Body of pancreas (tissue), 4 donors: ENCODE results near the gene NOP56. TPM values are rescaled to one million over a fixed set of nuclear protein-coding genes. Genes with fewer than 3 reads are reported as not detected.

ENCODE experiments used
- ATAC-seq: fragments of 150-250 bp; one replicate; pipeline ENCODE4 v1.9.1; 2016
- DNase-seq, 4 donors: peaks; one replicate each; pipeline ENCODE4 v3.0.0-alpha.2; 2019
- H3K27ac ChIP-seq, 4 donors: fragments of 200-600 bp; sonication (generic); 1 replicate in 3 of 4; 2 replicates in 1 of 4; pipeline versions ENCODE4 v1.5.1 to v1.6.1; 2016 to 2019; ENCODE audit warnings: mild to moderate bottlenecking in 1 of 4, mixed read lengths in 1 of 4, moderate library complexity in 1 of 4
- H3K27me3 ChIP-seq, 2 donors: fragments of 200-600 bp; sonication (generic); one replicate each; pipeline ENCODE4 v1.6.0; 2016; ENCODE audit warnings: mild to moderate bottlenecking in 1 of 2
- H3K36me3 ChIP-seq, 2 donors: fragments of 200-600 bp; sonication (generic); replicated peaks in 1 of 2; 2 replicates each; pipeline ENCODE4 v1.5.1; 2016; ENCODE audit warnings: low read depth in 2 of 2; ENCODE audit not compliant: insufficient read depth in 1 of 2
- H3K4me1 ChIP-seq: fragments of 200-600 bp; sonication (generic); one replicate; pipeline ENCODE4 v1.6.0; 2016
- H3K4me3 ChIP-seq, 2 donors: fragments of 200-600 bp; sonication (generic); 1 replicate in 1 of 2; 2 replicates in 1 of 2; pipeline ENCODE4 v1.5.1; 2016 to 2019
- H3K9me3 ChIP-seq, 3 donors: fragments of 200-600 bp; sonication (generic); 1 replicate in 2 of 3; 2 replicates in 1 of 3; pipeline ENCODE4 v1.5.1; 2016
- POLR2A ChIP-seq, 3 donors: fragments of 450-650 bp; IDR thresholded peaks; one replicate each; pipeline ENCODE4 v1.6.1; 2016; ENCODE audit warnings: antibody characterized with exemption in 3 of 3, mild to moderate bottlenecking in 2 of 3
- WGBS, 2 donors: methylation state at CpG; one replicate each; pipeline ENCODE4 v1.1.5; 2017; 5-methylcytosine and 5-hydroxymethylcytosine counted together
- intact Hi-C: fragments of 100-400 bp; cut with DNase I; formaldehyde crosslinking; loops from one replicate; pipeline ENCODE4 v1.15.1; 2023
- total RNA-seq, 2 donors: library from RNA; depleted of rRNA; stranded (reverse); fragments of >200 nt; gene quantifications; one replicate each; pipeline ENCODE4 v1.1.0, GENCODE V29; 2016
- TF ChIP-seq, protein P1 (sequence below), 7 experiments: fragments of 450-650 bp in 4 of 7; fragments of 200-600 bp in 3 of 7; sonication (generic) in 3 of 7; IDR thresholded peaks; one replicate each; pipeline ENCODE4 v1.5.1; 2016 to 2019; ENCODE audit warnings: antibody characterized with exemption in 7 of 7

Gene NOP56
- total RNA-seq, 2 donors from 2014 or later, result 57.1 to 165 TPM

DNA sequence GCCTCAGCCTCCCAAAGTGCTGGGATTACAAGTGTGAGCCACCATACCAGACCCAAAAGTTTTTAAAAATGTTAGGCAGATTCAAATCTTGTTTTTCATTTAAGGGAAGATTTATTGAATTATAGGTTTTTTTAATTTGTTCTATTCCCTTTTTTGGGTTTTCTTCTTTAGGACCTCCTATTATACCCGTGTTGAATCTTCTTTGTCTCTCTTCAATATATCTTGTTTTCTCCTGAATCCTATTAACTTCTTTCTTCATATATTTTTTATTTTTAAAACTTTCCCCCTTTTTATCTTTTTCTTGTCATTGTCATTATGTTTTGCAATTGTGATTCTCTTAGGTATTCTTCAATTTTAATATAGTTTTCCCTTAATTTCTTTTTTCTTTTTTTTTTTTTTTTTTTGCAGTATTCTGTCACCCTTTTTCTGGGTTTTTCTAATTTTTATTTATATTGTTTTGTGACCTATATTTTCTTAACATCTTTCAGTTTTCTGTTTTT, 45.9 kb upstream of the NOP56 start:
- Histone ChIP-seq H3K9me3 (no peaks in the 10 kb centered on the region), H3K36me3 (no peaks in the 10 kb centered on the region), H3K27me3 (no peaks in the 10 kb centered on the region), H3K4me3 (no peak overlapping the region), H3K4me1 (no peaks in the 10 kb centered on the region), H3K27ac (no peak overlapping the region)
- DNase-seq, result no peak
- TF ChIP-seq, protein P1, sequence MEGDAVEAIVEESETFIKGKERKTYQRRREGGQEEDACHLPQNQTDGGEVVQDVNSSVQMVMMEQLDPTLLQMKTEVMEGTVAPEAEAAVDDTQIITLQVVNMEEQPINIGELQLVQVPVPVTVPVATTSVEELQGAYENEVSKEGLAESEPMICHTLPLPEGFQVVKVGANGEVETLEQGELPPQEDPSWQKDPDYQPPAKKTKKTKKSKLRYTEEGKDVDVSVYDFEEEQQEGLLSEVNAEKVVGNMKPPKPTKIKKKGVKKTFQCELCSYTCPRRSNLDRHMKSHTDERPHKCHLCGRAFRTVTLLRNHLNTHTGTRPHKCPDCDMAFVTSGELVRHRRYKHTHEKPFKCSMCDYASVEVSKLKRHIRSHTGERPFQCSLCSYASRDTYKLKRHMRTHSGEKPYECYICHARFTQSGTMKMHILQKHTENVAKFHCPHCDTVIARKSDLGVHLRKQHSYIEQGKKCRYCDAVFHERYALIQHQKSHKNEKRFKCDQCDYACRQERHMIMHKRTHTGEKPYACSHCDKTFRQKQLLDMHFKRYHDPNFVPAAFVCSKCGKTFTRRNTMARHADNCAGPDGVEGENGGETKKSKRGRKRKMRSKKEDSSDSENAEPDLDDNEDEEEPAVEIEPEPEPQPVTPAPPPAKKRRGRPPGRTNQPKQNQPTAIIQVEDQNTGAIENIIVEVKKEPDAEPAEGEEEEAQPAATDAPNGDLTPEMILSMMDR (IDR thresholded peaks at IDR 0.05), result no peak
- TF ChIP-seq POLR2A (IDR thresholded peaks at IDR 0.05), result no peak
- intact Hi-C loops, result no loop called here
- ATAC-seq, result no peak
- WGBS, 2 donors, result 91 to 96% methylated on average over 1 of the region's 1 CpG

DNA sequence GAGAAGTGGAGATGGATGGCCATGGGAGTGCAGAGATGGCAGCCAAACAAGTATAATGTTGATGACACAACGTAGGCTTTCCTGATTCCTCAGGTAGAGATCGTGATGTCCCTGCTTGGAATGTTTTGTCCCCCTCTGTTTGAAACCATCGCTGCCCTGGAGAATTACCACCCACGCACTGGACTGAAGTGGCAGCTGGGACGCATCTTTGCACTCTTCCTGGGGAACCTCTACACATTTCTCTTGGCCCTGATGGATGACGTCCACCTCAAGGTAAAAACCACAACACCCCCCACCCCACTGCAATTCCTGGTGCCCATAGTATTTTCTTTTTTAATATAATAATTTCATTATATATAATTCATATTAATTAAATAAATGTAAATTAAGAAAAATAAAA, 42.1 kb upstream of the NOP56 start:
- H3K4me1 ChIP-seq, result no peaks in the 10 kb centered on the region
- DNase-seq, result no peak
- intact Hi-C loops, result no loop called here
- no peak overlapping the region for H3K27ac ChIP-seq
- H3K9me3 ChIP-seq, result no peaks in the 10 kb centered on the region
- WGBS, 2 donors, result 65 to 71% methylated on average over 6 of the region's 6 CpGs
- H3K27me3 ChIP-seq, result no peaks in the 10 kb centered on the region
- ATAC-seq, result no peak
- TF ChIP-seq POLR2A (IDR thresholded peaks at IDR 0.05), result no peak
- TF ChIP-seq, protein P1 (IDR thresholded peaks at IDR 0.05), result no peak
- H3K36me3 ChIP-seq, result no peaks in the 10 kb centered on the region
- no peak overlapping the region for H3K4me3 ChIP-seq

DNA sequence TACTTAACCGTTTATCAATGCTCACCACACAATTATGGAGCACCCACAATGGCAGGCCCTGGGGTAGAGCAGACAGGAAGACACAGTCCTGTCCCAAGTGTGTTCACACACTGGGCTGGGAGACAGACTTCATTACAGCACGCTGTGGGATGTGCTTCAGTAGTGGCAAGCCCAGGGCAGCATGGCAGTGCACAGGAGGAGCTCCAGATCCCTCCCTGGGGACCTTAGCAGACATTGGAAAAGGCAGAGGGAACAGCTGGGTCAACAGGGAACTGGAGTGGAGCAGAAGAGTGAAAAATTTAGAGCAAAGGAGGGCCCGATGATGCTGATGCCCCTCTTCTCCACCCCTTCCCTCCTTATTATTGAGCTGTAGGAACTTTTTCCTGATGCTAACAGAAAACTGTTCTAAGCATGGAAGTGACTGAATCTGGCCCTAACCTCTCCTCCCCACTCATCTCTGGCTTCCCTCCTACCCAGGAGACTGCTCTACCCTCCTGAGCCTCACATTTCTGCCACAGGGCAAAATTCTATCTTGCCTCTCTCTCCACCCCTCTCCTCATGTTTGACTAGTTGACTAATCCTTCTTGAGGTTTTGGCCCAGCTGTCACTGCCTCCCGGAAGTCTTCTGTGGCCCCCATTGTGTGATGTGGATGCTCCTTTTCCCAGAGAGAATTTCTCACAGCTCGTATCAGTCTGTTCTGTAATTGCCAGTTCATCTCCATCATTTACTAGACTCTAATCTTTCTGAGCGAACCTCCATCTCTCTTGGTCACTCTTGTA, 41.3 kb upstream of the NOP56 start:
- DNase-seq (no peak), ATAC-seq (no peak)
- Histone ChIP-seq H3K36me3 (no peaks in the 10 kb centered on the region), H3K9me3 (no peaks in the 10 kb centered on the region), H3K27ac (no peak overlapping the region), H3K4me3 (no peak overlapping the region), H3K27me3 (no peaks in the 10 kb centered on the region), H3K4me1 (no peaks in the 10 kb centered on the region)
- intact Hi-C loops, result no loop called here
- TF ChIP-seq POLR2A (IDR thresholded peaks at IDR 0.05), result no peak
- TF ChIP-seq, protein P1 (IDR thresholded peaks at IDR 0.05), result no peak
- WGBS, 2 donors, result 45 to 49% methylated on average over 6 of the region's 6 CpGs

DNA sequence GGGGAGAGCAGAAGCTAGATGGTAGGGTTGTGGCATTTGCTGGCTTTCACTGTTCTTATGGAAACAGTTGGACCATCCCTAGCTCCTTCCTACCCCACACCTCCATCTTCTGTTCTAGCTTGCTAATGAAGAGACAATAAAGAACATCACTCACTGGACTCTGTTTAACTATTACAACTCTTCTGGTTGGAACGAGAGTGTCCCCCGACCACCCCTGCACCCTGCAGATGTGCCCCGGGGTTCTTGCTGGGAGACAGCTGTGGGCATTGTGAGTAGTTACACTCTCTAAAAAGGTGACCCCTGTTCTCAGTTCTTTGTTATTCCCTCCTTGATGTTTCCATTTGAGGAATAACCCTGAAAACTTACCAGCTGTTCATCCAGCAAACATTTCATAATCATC, 40.4 kb upstream of the NOP56 start:
- WGBS, 2 donors, result 61 to 67% methylated on average over 3 of the region's 3 CpGs
- intact Hi-C loops, result no loop called here
- no peaks in the 10 kb centered on the region for H3K27me3 ChIP-seq
- TF ChIP-seq POLR2A (IDR thresholded peaks at IDR 0.05), result no peak
- TF ChIP-seq, protein P1 (IDR thresholded peaks at IDR 0.05), result no peak
- no peak overlapping the region for H3K4me3 ChIP-seq
- ATAC-seq, result no peak
- H3K9me3 ChIP-seq, result no peaks in the 10 kb centered on the region
- no peaks in the 10 kb centered on the region for H3K36me3 ChIP-seq
- DNase-seq, result no peak
- no peaks in the 10 kb centered on the region for H3K4me1 ChIP-seq
- no peak overlapping the region for H3K27ac ChIP-seq

DNA sequence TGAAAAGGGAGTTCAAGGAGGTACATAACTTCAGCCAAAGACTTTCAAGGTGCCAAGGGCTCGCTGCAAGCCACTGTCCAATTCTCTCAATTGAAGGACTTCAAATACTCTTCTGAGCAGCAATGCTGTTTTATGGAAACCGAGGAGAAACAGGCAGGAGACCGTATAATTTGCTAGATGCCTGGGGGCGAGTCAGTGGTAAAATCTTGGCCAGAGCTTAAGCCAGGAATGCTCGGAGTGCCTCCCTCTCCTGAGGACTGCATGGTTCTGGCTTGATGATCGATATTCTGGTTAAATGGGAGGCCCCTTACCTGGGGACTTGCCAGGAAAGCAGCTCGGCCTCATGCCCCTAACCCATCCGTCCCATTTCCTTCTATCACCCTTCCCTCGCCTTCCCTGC, 35.8 kb upstream of the NOP56 start:
- WGBS, 2 donors, result 63 to 70% methylated on average over 9 of the region's 9 CpGs
- Histone ChIP-seq H3K4me1 (no peaks in the 10 kb centered on the region), H3K4me3 (no peak overlapping the region), H3K9me3 (no peaks in the 10 kb centered on the region), H3K27me3 (no peaks in the 10 kb centered on the region), H3K27ac (no peak overlapping the region), H3K36me3 (no peaks in the 10 kb centered on the region)
- TF ChIP-seq POLR2A (IDR thresholded peaks at IDR 0.05), result no peak
- TF ChIP-seq, protein P1 (IDR thresholded peaks at IDR 0.05), result no peak
- ATAC-seq, result no peak
- DNase-seq, result no peak
- intact Hi-C loops, result no loop called here
